Stimulated activated CD8-positive, alpha-beta memory T cell treated with anti-CD3 and anti-CD28 coated beads, Interleukin-7, amount 100 ng/mL, for 1 hour (primary cell): ENCODE data around the gene DOC2B.
"Not testable (repeated sequence)": the region's sequence is repeated elsewhere in the genome, so short reads cannot be mapped to it uniquely, and the experiment has no call there.

Source experiments
- DNase-seq, 2 donors: peaks; one replicate each; pipeline ENCODE4 v3.0.0-alpha.2; 2020; ENCODE audit warnings: low read depth in 2 of 2

The DOC2B gene

GRCh38 chr17:181245-182049 is at the start of gene DOC2B:
TSS of gene DOC2B (minus strand) at chr17:181650. CDS start at chr17:181479, 171 bp downstream.
- no peak for DNase-seq

GRCh38 chr17:230395-230770 is 48.9 kb upstream of the DOC2B start:
- no peak for DNase-seq

- DNase-seq: no peak
These were observed 48.4 kb upstream of the DOC2B start for GRCh38 chr17:229709-230394.

- no peak for DNase-seq
These were observed 47.7 kb upstream of the DOC2B start for GRCh38 chr17:228951-229708.

GRCh38 chr17:227946-228615 is 46.6 kb upstream of the DOC2B start:
- no peak for DNase-seq

GRCh38 chr17:227078-227945 is 45.9 kb upstream of the DOC2B start:
- DNase-seq: no peak

GRCh38 chr17:226108-227077 is 44.9 kb upstream of the DOC2B start:
- DNase-seq: no peak

GRCh38 chr17:225551-225950 is 44.1 kb upstream of the DOC2B start:
- DNase-seq: no peak

- DNase-seq: not testable (repeated sequence)
These were observed 43.1 kb upstream of the DOC2B start for GRCh38 chr17:224576-224975.

GRCh38 chr17:223723-224471 is 42.4 kb upstream of the DOC2B start:
- no peak for DNase-seq

GRCh38 chr17:222172-222571 is 40.7 kb upstream of the DOC2B start:
- no peak for DNase-seq

GRCh38 chr17:219696-220095 is 38.2 kb upstream of the DOC2B start:
- DNase-seq: no peak

GRCh38 chr17:218432-219110 is 37.1 kb upstream of the DOC2B start:
- DNase-seq: no peak

- no peak for DNase-seq
These were observed 35.2 kb upstream of the DOC2B start for GRCh38 chr17:216625-217024.

GRCh38 chr17:215563-216478 is 34.4 kb upstream of the DOC2B start:
- not testable (repeated sequence) for DNase-seq

- DNase-seq: no peak
These were observed 33.5 kb upstream of the DOC2B start for GRCh38 chr17:214881-215331.
